ENCODE data around the gene ANKEF1. TPM values are rescaled to one million over a fixed set of nuclear protein-coding genes. Genes with fewer than 3 reads are reported as not detected.

ANKEF1 gene
- total and polyA plus RNA-seq, 3 experiments from 2014 or later = 2.3 to 8.4 (median 2.6) TPM

DNA sequence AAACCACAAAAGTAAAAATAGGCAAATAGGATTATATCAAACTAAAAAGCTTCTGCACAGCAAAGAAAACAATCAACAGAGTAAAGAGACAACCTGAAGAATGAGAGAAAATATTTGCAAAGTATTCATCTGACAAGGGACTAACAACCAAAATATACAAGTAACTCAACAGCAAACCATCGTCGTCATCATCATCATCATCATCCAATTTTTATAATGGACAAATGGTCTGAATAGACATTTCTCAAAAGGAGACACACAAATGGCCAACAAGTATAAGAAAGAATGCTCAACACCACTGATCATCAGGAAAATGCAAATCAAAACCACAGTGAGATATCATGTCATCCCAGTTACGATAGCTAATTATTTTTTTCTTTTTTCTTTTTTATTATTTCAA is 62.0 kb downstream of the ANKEF1 start:
- Histone ChIP-seq H3K4me1 (ENCODE audit: insufficient read depth, low read length) (no peaks in the 10 kb centered on the region), H3K36me3 (ENCODE audit: insufficient read depth, low read length) (no peaks in the 10 kb centered on the region), H3K27ac (ENCODE audit: low read depth, low read length) (no peak overlapping the region), H3K27me3 (ENCODE audit: insufficient read depth, low read length, poor library complexity, severe bottlenecking) (no peaks in the 10 kb centered on the region), H3K9me3 (ENCODE audit: low read length) (no peaks in the 10 kb centered on the region), H3K4me3 (ENCODE audit: low read length) (no peak overlapping the region)
- H3K4me1 Mint-ChIP-seq = no peaks in the 10 kb centered on the region
- peaks cover 0 to 3% (median 0%) of the 10 kb centered on the region in 5 donors for H3K9me3 Mint-ChIP-seq
- CTCF ChIA-PET = no interaction called here
- H3K36me3 Mint-ChIP-seq = no peaks in the 10 kb centered on the region
- H3K4me3 Mint-ChIP-seq = no peak overlapping the region
- no peak overlapping the region for H3K27ac Mint-ChIP-seq
- no peak for DNase-seq
- POLR2A ChIA-PET = no interaction called here
- H3K27me3 Mint-ChIP-seq = peaks cover 6 to 31% of the 10 kb centered on the region in 2 donors

DNA sequence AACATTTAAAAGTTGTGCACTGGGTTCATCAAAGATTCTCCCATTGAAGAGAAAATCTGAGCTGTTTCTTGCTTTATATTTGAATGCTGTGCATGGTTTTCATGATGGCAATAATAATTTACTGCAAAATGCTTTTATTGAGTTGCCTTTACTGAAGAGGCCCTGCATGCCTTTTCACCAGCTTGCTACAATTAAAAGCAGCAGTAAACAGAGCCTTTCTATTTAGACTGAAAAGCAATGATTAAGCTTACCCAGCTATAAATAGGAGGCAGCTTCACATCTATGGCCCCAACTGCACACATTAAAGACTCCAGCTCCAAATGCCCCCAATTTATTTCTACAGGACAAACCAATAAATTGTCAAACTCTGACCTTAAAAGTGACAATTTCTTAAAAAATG is 70.3 kb downstream of the ANKEF1 start:
- H3K4me3 ChIP-seq (ENCODE audit: low read length) = no peak overlapping the region
- CTCF ChIA-PET = interaction anchor here (1.2 kb wide), 1 partner anchor 22 kb away, joined by 3 read pairs; no protein-coding TSS in a partner anchor
- H3K4me1 ChIP-seq (ENCODE audit: insufficient read depth, low read length) = no peaks in the 10 kb centered on the region
- Mint-ChIP-seq H3K9me3 (peaks cover 0 to 3% (median 0%) of the 10 kb centered on the region in 5 donors), H3K4me1 (no peaks in the 10 kb centered on the region), H3K36me3 (no peaks in the 10 kb centered on the region), H3K27ac (no peak overlapping the region), H3K4me3 (no peak overlapping the region), H3K27me3 (peaks cover 0 to 4% of the 10 kb centered on the region in 2 donors)
- DNase-seq = no peak
- POLR2A ChIA-PET = no interaction called here
- no peaks in the 10 kb centered on the region for H3K9me3 ChIP-seq (ENCODE audit: low read length)
- H3K27ac ChIP-seq (ENCODE audit: low read depth, low read length) = no peak overlapping the region
- H3K36me3 ChIP-seq (ENCODE audit: insufficient read depth, low read length) = no peaks in the 10 kb centered on the region
- H3K27me3 ChIP-seq (ENCODE audit: insufficient read depth, low read length, poor library complexity, severe bottlenecking) = no peaks in the 10 kb centered on the region

Other genes with a start within 250 kb of the ANKEF1 start
- gene PAK5, start 195.9 kb upstream of the ANKEF1 start, total RNA-seq = not detected
- not detected for gene PAK5, start 195.9 kb upstream of the ANKEF1 start, polyA plus RNA-seq
- gene SNAP25, start 183.8 kb downstream of the ANKEF1 start, total RNA-seq = under 1 TPM in 1 of 2 experiments, not detected in 1; 0.13 TPM
- gene SNAP25, start 183.8 kb downstream of the ANKEF1 start, polyA plus RNA-seq = not detected

Data from CD8-positive, alpha-beta memory T cell (primary cell).